ENCODE measurements around the gene RAMP3.

GRCh38 chr7:45203936-45204445, 46.4 kb downstream of the RAMP3 start:
- TF ChIP-seq POLR2AphosphoS5 (IDR thresholded peaks at IDR 0.05) (no peak), CTCF (IDR thresholded peaks at IDR 0.05) (no peak), POLR2A (IDR thresholded peaks at IDR 0.05) (no peak)

Measured in suprapubic skin (tissue), 4 donors.